PC-9 (cell line): ENCODE measurements around the gene TBX5.

Experiments used
- CTCF ChIP-seq: fragments of 200-600 bp; sonication (generic); conservative IDR thresholded peaks from 2 replicates; pipeline ENCODE4 v1.6.1; 2017; ENCODE audit warnings: mixed run types, antibody characterized with exemption, mild to moderate bottlenecking, moderate library complexity
- EZH2 ChIP-seq: fragments of 200-600 bp; sonication (generic); IDR thresholded peaks from 2 replicates; pipeline ENCODE4 v1.8.0; 2017; ENCODE audit warnings: antibody characterized with exemption, low read depth

- no peak for TF ChIP-seq CTCF
- TF ChIP-seq EZH2: no peak
These were observed 12.4 kb downstream of the TBX5 start for GRCh38 chr12:114393569-114393968.
